HUES48 (cell line): ENCODE data around the gene GSTM1.
"Not testable (repeated sequence)": the region's sequence is repeated elsewhere in the genome, so short reads cannot be mapped to it uniquely, and the experiment has no call there.

Experiments
- H3K27ac ChIP-seq: one replicate; pipeline ENCODE4 v1.7.0; 2013; ENCODE audit warnings: low read depth, low read length, inconsistent platforms
- H3K27me3 ChIP-seq: 2 replicates; pipeline ENCODE4 v1.6.1; 2013; ENCODE audit warnings: mild to moderate bottlenecking, low read length; ENCODE audit not compliant: control insufficient read depth, insufficient read depth
- H3K36me3 ChIP-seq: 2 replicates; pipeline ENCODE4 v1.6.1; 2013; ENCODE audit warnings: low read length; ENCODE audit not compliant: control insufficient read depth, insufficient read depth
- H3K4me1 ChIP-seq: 2 replicates; pipeline ENCODE4 v1.6.1; 2013; ENCODE audit warnings: mild to moderate bottlenecking, low read length; ENCODE audit not compliant: control insufficient read depth, insufficient read depth
- H3K4me3 ChIP-seq: 2 replicates; pipeline ENCODE4 v1.5.1; 2013; ENCODE audit warnings: mild to moderate bottlenecking, low read depth, low read length
- H3K9ac ChIP-seq: 2 replicates; pipeline ENCODE4 v1.6.1; 2013; ENCODE audit warnings: mild to moderate bottlenecking, low read depth, low read length, moderate library complexity
- H3K9me3 ChIP-seq: 2 replicates; pipeline ENCODE4 v1.6.1; 2013; ENCODE audit warnings: low read length; ENCODE audit not compliant: control insufficient read depth, insufficient read depth

GSTM1 gene

DNA sequence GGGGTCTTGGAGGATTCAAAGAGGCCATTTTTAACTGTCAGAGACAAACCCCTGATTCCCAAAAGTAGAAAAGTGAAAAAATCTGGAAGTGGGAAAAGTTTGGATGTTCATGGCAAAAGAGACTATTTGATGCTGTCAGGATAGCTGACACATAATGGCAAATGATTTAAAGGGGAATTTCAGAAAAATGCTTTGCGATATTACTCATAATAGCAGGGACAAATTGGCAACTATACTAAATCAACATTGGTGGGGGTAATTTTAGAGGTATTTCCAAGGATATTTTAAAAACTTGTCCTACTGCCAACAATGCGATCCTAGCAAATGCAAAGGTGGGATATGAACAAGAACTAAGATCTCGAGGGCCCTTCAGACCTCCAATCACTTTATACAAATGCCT lies 37.0 kb upstream of the GSTM1 start:
- Histone ChIP-seq H3K9me3 (no peaks in the 10 kb centered on the region), H3K4me1 (no peaks in the 10 kb centered on the region), H3K27me3 (peaks cover 13% of the 10 kb centered on the region), H3K36me3 (no peaks in the 10 kb centered on the region), H3K9ac (no peak overlapping the region), H3K27ac (no peak overlapping the region), H3K4me3 (no peak overlapping the region)

DNA sequence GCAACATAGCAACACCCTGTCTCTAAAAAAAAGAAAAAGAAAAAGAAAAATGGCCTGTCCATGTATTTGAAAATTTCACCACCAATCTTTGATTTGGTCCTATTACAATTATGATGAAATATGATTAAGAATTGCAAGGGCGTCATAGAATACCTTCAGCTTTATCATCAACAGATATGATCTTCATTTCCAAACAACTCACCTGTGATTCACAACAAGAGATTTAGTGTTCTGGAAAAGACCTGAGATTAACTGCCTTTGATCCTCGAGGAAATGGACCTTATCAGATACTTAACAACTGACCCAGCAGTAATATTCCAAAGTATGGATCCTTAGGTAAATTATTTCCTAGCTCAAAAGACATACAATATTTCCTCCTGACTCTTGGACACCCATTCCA lies 35.2 kb upstream of the GSTM1 start:
- H3K27me3 ChIP-seq, result peaks cover 13% of the 10 kb centered on the region
- no peak overlapping the region for H3K4me3 ChIP-seq
- H3K9me3 ChIP-seq, result no peaks in the 10 kb centered on the region
- no peaks in the 10 kb centered on the region for H3K4me1 ChIP-seq
- no peak overlapping the region for H3K27ac ChIP-seq
- no peak overlapping the region for H3K9ac ChIP-seq
- no peaks in the 10 kb centered on the region for H3K36me3 ChIP-seq

DNA sequence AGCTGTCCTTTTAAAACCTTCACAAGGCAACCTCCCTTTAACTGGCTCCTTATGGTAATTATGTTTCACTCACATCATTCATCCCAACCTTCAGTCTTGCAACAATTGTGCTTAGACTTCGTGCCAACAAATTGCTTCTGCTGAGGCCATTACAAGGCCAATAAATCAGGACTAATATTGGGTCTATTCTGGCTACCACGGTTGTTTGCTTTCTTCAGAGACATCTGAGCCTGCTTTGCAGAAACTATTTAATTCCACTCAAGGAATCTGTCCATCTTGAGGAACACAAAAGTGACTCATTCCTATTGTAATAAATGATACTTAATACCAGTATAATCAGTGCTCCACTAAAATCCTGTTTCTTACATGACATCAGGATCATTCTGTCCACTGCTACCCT lies 34.3 kb upstream of the GSTM1 start:
- no peak overlapping the region for H3K4me3 ChIP-seq
- H3K9ac ChIP-seq, result no peak overlapping the region
- no peak overlapping the region for H3K27ac ChIP-seq
- H3K9me3 ChIP-seq, result no peaks in the 10 kb centered on the region
- H3K4me1 ChIP-seq, result no peaks in the 10 kb centered on the region
- H3K27me3 ChIP-seq, result peaks cover 13% of the 10 kb centered on the region
- H3K36me3 ChIP-seq, result no peaks in the 10 kb centered on the region

DNA sequence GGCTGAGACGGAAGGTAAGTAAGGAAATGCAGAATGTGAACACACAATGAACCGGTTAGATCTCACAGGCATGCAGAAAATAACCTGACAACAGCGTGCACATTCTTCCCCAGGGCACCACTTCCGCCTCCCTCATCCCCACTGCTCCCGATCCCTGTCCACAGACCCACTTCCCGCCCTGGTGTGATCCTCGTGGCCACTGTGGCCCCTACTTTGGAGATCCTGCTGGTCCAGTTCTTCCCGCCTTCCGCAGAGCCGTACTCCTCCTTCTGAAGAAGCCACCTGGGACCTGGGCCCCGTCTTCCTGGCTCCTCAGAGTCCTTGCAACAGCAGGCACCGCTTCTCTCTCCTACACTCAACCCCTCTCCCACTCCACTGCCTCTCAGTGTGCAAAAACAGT lies 33.1 kb upstream of the GSTM1 start:
- Histone ChIP-seq H3K36me3 (no peaks in the 10 kb centered on the region), H3K9me3 (no peaks in the 10 kb centered on the region), H3K9ac (no peak overlapping the region), H3K4me3 (no peak overlapping the region), H3K27me3 (peaks cover 13% of the 10 kb centered on the region), H3K4me1 (no peaks in the 10 kb centered on the region), H3K27ac (no peak overlapping the region)

DNA sequence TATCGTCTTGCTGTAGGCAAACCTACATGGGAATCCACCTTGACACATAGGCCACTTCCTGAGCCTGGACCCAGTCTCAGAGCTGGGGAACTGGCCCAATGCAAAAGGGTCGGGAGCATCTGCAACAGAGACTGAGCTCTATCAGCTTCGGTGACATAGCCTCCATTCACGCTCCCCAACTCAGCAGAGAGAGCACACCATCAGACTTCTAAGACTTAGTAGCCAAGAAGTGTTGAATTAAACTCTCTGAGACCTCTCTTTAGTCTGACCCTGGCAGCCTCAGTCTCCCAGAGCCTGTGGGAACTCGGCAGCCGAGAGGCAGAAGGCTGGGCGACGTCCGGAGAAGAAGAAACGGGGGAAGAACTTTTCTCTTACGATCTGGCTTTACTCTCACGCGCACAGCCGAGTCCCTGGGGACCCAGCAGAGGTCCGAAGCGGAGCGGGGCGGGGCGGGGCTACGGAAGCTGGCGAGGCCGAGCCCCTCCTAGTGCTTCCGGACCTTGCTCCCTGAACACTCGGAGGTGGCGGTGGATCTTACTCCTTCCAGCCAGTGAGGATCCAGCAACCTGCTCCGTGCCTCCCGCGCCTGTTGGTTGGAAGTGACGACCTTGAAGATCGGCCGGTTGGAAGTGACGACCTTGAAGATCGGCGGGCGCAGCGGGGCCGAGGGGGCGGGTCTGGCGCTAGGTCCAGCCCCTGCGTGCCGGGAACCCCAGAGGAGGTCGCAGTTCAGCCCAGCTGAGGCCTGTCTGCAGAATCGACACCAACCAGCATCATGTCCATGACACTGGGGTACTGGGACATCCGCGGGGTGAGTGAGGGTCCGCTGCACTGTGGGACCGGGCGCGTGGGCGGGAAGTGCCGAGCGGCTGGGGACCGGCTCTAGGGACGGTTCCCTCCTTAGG lies 31.8 kb upstream of the GSTM1 start, which contains the start of gene GSTM4:
Gene GSTM4, plus strand, starts transcription at position 485 of the 905 bp plus-strand sequence. Its CDS starts 291 bp downstream, at position 776.
- H3K9me3 ChIP-seq, result no peaks in the 10 kb centered on the region
- H3K9ac ChIP-seq, result peak within 1 kb of the TSS; percentile 61
- H3K4me1 ChIP-seq, result no peaks in the 10 kb centered on the region
- peak within 1 kb of the TSS; percentile 79 for H3K4me3 ChIP-seq
- H3K27ac ChIP-seq, result peak within 1 kb of the TSS; percentile 67
- no peaks in the 10 kb centered on the region for H3K36me3 ChIP-seq
- peaks cover 13% of the 10 kb centered on the region for H3K27me3 ChIP-seq

DNA sequence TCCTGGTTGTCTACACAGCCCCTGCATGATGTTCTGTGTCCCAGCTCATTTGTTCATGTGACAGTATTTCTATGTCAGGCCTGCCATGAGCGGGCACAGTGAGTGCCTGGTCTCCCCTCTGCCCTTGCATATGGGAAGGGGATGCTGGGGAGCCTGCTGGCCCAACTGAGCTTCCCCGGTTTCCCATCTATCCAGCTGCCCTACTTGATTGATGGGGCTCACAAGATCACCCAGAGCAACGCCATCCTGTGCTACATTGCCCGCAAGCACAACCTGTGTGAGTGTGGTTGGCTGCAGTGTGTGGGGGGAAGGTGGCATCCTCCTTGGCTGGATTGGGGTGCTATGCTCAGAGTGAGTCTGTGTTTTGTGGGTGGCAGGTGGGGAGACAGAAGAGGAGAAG lies 30.2 kb upstream of the GSTM1 start:
- Histone ChIP-seq H3K36me3 (no peaks in the 10 kb centered on the region), H3K27me3 (peaks cover 13% of the 10 kb centered on the region), H3K27ac (no peak overlapping the region), H3K9ac (no peak overlapping the region), H3K9me3 (no peaks in the 10 kb centered on the region), H3K4me1 (no peaks in the 10 kb centered on the region), H3K4me3 (no peak overlapping the region)

DNA sequence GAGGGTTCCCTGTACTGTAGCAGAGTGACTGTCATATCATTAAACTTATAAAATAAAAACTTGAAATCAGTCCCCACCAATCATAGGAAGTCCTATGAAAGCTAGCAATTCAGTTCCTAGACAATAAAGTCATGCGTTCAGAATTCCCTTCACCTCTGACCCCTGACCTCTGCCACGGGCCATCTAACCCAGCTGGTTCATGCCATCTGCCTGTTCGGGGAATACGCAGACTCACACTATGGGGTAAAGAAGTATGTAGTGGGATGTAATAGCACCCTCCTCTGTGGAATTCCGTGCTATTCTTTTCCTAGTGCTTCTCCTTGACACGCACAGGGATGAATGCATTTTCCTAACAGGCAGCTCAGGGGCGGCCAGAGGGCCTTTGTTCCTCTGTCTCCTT lies 29.6 kb upstream of the GSTM1 start:
- Histone ChIP-seq H3K9ac (no peak overlapping the region), H3K36me3 (no peaks in the 10 kb centered on the region), H3K4me3 (no peak overlapping the region)

DNA sequence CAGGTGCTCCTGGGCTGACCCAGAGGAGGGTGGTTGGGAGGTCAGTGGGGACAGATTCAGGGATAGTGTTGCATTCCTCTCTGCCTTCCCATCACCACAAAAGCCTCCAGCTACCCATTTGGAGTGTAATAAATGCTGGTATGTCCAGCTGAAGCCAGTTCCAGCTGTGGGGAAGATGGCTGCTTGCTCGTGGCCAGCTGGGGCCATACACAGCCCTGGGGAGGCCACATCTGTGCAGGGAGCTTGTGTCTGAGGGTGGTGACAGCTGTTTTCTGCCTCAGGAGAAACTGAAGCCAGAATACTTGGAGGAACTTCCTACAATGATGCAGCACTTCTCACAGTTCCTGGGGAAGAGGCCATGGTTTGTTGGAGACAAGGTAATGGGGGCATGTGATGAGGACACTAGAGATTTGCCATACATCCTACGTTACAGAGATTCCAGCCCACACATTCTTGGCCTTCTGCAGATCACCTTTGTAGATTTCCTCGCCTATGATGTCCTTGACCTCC lies 29.0 kb upstream of the GSTM1 start:
- no peak overlapping the region for H3K9ac ChIP-seq
- H3K36me3 ChIP-seq, result no peaks in the 10 kb centered on the region
- no peaks in the 10 kb centered on the region for H3K4me1 ChIP-seq
- peaks cover 11% of the 10 kb centered on the region for H3K27me3 ChIP-seq
- no peak overlapping the region for H3K4me3 ChIP-seq
- no peak overlapping the region for H3K27ac ChIP-seq
- H3K9me3 ChIP-seq, result no peaks in the 10 kb centered on the region

More for the DNA sequence above, 29.6 kb upstream of the GSTM1 start:
- Histone ChIP-seq H3K9me3 (no peaks in the 10 kb centered on the region), H3K27ac (no peak overlapping the region), H3K4me1 (no peaks in the 10 kb centered on the region), H3K27me3 (peaks cover 11% of the 10 kb centered on the region)

DNA sequence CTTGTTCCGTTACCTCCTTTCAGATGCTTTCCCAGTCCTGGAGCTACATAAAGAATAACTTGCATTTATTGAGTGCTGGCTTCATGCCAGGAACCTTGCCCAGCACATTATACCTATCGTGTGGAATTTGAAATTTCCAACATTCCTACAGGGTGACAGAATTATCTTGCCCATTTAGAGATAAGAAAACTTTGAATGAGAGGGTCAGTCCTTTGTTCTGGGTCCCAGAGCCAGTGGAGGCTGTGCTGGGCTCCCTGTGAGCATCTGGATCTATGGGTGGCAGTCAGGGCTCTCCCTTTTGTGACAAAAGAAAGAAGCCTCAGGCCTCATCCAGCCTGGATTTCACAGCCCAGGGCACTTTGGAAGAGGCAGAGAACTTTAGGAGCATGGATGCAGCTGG lies 28.5 kb upstream of the GSTM1 start:
- Histone ChIP-seq H3K4me1 (no peaks in the 10 kb centered on the region), H3K9ac (no peak overlapping the region), H3K36me3 (no peaks in the 10 kb centered on the region), H3K9me3 (no peaks in the 10 kb centered on the region), H3K27me3 (peaks cover 10% of the 10 kb centered on the region), H3K4me3 (no peak overlapping the region), H3K27ac (no peak overlapping the region)

DNA sequence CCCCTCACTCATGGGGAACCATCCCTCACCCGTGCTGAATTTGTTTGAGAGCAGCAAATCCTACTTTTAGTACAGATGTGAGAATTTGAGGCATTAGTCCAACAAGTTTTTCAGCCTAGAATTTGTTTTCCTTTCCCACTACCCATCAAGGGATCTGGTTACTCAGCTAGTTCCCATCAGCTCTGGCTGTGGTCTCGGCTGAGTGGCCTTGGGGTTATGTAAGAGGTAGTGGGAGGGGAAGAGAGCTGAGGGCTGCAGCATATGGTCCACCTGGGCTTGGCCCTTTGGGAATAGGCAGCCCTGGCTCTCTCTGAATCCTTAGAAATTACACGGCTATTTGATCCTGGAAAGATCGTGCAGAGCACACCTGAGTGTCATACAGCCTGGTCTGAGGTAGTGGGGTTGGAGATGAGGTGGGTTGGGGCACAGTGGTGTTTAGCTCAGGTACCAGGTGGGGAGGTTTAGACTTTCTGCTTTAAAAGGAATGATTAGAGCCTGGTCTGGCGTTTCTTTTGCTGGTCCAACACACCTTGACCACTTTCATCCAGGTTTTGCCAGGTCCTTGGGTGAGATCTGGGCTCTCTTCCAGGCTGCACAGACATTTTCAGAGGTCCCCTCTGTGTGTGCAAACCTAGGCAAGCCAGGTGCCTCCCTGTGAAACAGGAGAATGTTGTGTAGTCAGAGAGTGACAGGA lies 27.5 kb upstream of the GSTM1 start:
- Histone ChIP-seq H3K27me3 (no peaks in the 10 kb centered on the region), H3K27ac (no peak overlapping the region), H3K4me1 (no peaks in the 10 kb centered on the region), H3K4me3 (no peak overlapping the region), H3K9ac (no peak overlapping the region), H3K36me3 (no peaks in the 10 kb centered on the region), H3K9me3 (no peaks in the 10 kb centered on the region)

DNA sequence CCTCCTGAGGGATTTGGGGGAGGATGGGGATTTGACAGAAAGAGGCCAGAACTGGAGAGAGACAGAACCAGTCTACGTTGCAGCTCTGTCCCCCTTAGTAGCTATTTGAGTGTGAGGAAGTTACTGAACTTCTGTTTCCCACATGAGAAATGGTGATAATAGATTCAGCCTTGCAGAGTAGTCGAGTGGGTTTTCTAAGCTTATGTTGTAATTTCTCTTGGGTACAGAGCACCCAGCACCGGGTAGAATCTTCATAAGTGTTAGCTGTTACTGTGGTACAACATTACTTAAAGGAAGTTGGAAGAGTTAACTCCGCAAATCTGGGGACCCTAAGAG lies 27.0 kb upstream of the GSTM1 start:
- H3K36me3 ChIP-seq, H3K9ac ChIP-seq, H3K4me3 ChIP-seq, H3K27me3 ChIP-seq, H3K4me1 ChIP-seq, H3K9me3 ChIP-seq, H3K27ac ChIP-seq: not testable (repeated sequence)
